Stimulated activated CD4-positive, alpha-beta T cell treated with anti-CD3 and anti-CD28 coated beads, Interleukin-2, amount 100 ng/mL, for 24 hours (primary cell): Measurements from ENCODE around the gene ITPR2.
"Not testable (repeated sequence)": the region's sequence is repeated elsewhere in the genome, so short reads cannot be mapped to it uniquely, and the experiment has no call there.

Experiments used
- DNase-seq, 2 donors: peaks; one replicate each; pipeline ENCODE4 v3.0.0-alpha.2; 2020

ITPR2 gene

GRCh38 chr12:26327975-26328644 lies 504.9 kb downstream of the ITPR2 start:
- no peak for DNase-seq

GRCh38 chr12:26323673-26324072 lies 509.3 kb downstream of the ITPR2 start:
- no peak for DNase-seq

DNA sequence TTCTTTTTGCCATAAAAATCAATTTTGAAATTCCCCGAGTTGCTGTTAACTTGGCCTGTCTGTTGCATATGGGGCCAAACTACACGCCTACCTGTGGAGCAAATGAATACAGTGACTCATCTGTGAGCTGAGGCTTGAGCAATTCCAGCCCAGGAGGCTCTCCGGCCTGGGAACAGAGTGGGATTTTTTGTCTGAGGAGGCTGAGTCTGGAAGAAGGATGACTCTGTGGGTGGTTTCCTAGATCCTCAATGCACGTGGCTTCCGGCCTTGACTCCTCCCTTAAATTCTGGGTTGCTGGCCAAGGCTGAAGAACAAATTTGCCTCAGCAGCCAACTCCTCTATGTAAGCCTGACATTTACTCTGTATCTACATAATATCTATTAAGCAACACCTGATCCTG lies 513.5 kb downstream of the ITPR2 start:
- no peak for DNase-seq

DNA sequence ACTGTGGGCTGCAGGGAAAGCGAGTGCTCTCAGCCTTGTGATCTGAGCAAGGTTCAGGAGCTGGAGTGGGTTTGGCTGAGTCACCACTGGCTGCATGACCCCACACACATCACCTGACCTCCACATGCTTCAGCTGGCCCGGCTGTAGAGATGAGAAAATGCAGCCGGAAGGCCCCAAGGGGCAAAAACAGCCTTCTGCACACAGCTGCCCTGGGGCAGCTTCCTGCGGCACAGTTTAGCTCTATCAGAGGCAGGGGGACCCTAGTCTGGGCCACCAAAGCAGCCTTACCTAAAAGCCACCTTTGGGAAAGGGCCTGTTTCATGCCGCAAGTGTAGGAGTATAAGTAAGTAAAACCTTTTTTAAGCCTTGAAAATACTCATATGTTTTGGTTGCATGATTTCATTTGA lies 514.3 kb downstream of the ITPR2 start:
- DNase-seq, result no peak

DNA sequence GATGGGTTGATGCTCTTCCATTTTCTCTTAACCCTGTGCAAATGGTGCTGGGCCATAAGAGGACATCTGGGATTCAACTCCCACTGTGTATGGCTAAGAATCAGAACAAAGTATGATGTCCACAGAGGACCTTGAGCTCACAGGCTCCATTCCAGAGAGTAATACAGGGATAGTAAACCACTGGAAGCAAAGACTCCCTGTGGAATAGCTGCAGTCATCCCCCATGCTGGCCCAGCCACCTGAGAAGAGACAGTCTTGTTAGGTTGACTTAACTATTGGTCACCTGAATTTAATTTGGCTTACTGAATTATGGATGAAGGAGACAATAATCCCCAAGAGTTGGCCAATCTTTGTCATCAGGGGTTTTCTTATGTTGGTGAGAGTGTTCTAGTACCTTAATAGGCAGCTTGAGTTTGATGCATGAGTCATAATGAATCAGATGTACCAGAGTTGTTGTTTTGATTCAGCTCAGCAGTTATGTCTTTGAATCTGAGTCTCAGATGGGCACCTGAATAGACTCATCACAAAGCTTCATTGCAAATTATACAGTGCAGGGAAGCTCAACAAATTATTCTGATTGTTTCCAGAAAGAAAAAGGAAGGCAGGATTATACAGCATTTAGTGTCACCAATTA lies 514.9 kb downstream of the ITPR2 start:
- no peak for DNase-seq

DNA sequence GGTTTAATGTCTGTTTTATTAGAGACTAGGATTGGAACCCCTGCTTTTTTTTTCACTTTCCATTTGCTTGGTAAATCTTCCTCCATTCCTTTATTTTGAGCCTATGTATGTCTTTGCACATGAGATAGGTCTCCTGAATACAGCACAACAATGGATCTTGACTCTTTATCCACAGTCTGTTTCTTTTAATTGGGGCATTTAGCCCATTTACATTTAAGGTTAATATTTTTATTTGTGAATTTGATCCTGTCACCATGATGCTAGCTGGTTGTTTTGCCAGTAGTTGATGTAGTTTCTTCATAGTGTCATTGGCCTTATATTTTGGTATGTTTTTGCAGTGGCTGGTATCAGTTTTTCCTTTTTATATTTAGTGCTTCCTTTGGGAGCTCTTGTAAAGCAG lies 518.9 kb downstream of the ITPR2 start:
- not testable (repeated sequence) for DNase-seq

GRCh38 chr12:26310489-26310888 lies 522.5 kb downstream of the ITPR2 start:
- not testable (repeated sequence) for DNase-seq

- DNase-seq, result no peak
Observed at GRCh38 chr12:26309634-26310033, 523.4 kb downstream of the ITPR2 start.

- no peak for DNase-seq
Observed at GRCh38 chr12:26304273-26304672, 528.7 kb downstream of the ITPR2 start.

DNA sequence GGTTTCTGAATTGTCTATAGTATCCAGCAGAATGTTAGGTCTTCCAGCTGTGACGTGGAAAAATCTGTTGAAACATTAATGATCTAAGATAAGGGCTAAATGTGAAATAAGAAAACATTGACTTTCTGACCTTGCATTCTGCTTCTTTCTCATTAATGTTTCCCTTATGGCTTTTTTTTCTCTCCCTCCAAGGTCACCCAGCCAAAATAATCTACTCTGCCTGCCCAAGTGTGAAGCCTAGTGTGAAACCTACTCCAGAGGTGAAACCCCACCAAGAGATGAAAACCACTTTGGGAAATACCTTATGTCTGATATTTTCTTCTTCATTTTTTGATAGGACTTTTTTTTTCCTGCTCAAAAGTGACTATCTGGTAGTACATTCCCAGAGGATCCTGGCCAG lies 529.6 kb downstream of the ITPR2 start:
- DNase-seq, result no peak

DNA sequence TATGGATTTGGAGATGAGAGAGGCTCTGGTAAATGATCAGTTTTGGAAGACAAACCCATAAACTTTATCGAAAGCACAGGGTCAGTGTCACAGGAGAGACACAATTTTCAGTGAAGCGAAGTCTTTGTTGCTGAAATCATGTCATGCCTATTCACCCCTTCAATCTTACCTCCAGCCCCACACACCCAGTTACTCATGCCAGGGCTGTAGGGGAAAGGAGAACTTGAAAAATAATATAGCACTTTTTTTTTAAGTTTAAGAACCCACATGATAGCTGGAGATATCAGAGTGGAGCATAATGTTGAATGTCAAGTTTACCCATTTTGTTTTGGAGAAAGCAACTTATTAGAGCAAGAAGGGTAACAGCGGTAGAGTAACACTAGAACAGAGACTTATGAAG lies 530.2 kb downstream of the ITPR2 start:
- DNase-seq, result no peak

- no peak for DNase-seq
Observed at GRCh38 chr12:26299751-26300150, 533.2 kb downstream of the ITPR2 start.

- DNase-seq, result no peak
Observed at GRCh38 chr12:26298785-26299621, 534.0 kb downstream of the ITPR2 start.

DNA sequence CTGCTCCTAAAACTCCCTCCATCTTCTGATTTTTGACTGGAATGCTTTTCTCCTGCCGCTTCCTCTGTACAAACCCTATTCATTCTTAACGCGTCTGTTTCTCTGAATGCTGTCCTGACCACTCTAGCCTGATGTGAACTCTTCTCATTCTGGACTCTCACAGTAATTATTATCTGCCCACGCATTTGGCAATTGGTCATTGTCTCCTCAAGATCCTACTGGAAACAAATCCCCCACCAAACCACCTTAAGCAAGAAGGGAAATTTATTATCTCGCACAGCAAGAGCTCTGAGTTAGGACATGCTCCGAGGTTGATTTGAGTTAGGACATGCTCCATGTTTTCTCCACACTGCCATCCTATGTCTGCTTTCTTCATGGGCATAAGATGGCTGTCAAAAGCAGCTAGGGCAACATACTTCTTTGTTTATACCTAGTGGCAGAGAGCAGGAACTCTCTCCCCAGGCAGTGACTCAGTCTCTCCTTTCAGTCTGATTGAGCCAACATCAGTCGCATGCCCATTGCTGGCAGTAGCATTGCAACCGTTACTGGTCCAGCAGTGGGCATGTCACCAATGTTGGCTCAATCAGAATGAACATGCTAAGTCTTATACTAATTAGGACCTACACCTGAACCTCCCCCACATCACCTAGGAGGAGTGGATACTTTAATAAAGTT lies 535.5 kb downstream of the ITPR2 start:
- DNase-seq, result no peak

DNA sequence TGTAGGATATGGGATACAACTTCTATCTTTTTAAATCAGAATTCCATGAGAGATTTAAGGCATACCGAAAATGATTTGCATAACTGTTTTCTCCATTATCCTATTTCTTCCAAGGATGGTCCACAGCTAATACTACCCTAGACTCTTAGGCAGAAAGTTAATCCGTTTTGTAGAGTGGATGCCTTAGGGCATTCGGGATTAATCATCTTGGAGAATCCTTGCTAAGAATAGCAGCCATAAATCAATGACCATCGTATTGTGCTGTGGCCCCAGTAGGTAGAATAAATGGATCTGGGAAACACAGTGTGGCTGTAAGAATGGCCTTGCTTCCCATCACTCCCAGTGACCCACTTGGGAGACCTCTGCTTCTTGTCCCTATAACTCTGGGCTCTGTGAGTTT lies 538.0 kb downstream of the ITPR2 start:
- no peak for DNase-seq

DNA sequence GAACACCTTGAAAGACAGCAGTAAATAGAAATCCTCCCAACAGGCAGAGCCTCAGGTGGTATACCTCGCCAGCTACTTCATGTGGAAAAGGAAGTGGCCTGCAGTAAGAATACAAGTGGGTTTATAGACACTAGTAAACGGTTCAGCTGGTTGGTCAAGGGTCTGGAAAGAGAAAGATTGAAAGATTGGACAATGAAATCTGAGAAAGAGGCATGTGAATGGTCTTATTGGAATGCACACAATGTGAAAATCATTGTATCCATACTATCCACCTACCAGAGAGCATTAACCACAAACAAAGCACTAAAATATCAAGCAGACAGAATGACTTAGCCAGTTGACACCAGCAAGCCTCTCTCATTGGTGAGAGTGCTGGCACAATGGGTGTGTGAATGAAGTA lies 539.4 kb downstream of the ITPR2 start:
- no peak for DNase-seq

GRCh38 chr12:26292596-26292995 lies 540.4 kb downstream of the ITPR2 start:
- no peak for DNase-seq

- no peak for DNase-seq
Observed at GRCh38 chr12:26290565-26290964, 542.4 kb downstream of the ITPR2 start.

GRCh38 chr12:26287671-26288381 lies 545.2 kb downstream of the ITPR2 start:
- DNase-seq, result no peak
